HG03558 (cell line): ENCODE data around the gene CNNM1.

ENCODE experiments used
- ATAC-seq: cut with Tn5 transposase; IDR thresholded peaks from one replicate; pipeline ENCODE4 v1.9.1; 2021; ENCODE audit warnings: moderate number of reproducible peaks; ENCODE audit not compliant: unreplicated experiment; ENCODE audit errors: extremely low read depth

The CNNM1 gene

DNA sequence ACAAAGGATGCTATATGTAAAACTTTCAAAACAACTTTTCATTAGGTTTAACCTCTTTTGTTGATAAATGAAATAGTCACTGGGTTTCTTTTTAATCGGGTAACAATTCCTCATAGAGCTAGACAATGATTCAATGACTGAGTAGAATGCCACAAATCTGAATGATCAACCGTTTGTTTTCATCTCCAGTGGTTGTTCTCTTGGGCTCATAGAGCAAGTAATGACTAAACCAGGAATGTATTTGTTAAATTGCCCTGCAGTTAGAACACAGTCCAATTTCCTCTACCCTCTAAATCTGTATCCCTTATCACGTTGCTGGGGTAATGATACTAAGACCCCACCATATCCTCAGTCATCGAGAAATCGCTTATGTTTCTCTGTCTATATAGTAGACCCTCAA lies 40.0 kb downstream of the CNNM1 start:
- ATAC-seq, result no peak

DNA sequence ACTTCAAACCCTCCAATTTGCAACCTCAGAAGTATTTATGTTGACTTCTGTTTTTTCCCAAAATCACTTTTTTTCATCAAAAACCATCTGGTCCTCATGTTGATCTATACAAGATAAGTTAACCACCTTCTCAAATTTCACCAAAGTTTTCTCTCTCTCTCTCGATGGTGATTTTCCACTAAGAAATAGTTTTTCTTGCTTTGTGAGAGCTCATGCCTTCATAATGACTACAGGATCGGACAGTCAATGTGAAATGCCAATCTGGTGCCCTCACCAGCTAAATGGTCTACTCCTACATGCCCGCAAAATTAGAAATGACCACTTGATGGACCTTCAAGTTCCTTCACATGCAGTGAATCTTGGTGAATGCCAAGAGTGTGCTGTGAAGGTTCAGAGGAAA lies 40.4 kb downstream of the CNNM1 start:
- ATAC-seq, result no peak

DNA sequence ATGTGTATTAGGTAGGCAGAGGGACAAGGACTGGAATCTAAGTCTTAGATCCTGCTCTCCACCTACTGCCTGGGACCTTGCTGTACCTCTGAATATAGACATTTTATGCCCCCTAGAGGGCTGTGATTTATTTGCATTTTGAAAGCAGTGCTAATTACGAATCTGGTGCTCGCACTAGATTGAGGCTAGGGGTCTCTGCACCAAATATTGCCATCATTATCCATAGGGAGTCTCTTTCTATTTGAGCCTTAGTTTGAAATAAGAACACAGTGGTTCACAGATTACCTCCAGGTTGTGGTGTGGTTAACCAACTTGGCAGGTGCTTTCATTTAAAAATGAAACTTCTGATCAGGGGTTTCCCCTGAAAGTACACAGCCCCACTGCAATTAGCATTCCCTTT lies 41.8 kb downstream of the CNNM1 start:
- peak; percentile 74 for ATAC-seq

DNA sequence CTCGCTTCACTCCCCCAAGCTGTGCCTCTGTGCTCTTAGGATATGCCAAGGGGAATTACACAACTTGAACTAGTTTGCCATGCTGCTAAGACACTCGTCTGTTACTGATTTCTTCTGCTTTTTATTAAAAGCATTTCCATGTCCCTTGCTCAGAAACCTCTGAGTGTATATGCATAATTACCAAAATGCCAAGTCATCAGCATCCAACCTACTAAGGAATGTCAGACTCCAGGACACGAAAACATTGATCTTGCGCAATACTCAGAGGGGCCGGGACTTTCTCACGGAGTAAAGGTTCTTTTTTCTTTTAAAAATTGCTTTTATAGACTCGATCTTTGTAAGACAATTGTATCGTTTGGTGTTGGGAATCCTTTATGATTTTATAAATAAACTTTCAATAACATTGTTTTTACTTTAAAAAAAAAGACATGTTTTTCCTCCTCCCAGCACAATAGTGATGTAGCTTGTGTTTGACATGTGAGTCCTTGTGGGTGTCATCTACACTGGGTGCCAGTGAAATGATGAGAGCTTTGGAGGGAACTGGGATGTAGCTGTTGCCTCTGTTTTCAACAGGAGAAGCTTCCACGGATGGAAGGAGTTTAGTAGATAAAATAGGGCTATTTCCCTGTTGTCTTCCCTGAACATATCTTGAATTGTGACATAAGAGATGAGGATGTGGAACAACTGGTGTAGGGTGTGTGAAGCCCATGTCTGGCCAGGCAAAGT lies 43.6 kb downstream of the CNNM1 start:
- no peak for ATAC-seq

DNA sequence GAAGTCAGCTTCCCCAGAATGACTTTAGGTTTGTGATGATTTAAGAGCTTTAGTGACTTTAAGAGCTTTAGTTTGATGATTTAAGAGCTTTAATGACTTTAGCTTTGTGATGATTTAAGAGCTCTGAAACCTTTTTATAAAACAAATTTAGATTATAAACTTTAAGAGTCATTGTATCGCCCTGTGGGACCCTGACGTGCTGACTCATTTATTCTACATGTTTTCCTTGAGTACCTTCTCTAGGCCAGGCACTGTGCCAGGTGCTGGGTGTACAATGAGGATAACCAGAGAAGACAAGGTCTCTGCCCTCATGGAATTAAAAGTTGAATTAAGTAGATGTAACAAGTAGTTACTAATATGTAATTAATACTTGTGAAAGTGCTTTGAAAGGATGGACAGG lies 45.4 kb downstream of the CNNM1 start:
- ATAC-seq, result no peak

DNA sequence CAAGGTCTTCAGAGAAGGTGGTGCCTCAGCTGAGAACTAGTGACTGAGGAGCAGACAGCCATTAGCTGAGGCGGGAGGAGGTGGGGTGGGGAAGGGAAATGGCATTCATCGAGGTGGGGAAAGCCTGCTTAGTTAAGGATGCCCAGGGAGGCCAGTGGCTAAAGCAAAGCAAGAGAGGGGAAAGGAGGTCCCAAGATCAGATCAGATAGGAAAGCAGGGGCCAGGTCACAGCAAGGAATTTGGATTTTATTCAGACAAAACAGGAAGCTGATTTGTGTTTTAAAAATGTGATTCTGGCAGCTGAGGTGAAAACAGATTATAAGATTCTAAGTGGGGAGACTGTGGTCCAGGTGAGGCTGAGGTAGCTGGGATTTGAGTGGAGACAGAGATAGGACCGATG lies 45.8 kb downstream of the CNNM1 start:
- ATAC-seq, result no peak

DNA sequence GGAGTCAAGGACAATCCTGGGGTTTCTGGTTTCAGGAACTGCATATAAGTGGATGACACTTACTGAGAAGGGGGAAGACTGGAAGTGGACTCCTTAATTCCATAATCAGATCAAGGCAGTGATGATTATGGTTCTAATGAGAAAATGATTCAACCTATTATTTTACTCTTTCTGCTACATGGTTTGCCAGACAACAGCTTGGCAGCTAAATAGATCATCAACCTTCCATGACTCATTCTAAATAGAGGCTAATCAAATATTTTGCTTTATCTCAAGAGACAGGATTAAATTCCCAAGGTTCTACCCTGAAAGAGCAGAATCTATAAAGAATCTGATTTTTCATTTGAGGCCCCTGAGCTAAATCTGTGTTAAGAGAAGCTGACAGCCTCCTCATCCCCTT lies 46.3 kb downstream of the CNNM1 start:
- no peak for ATAC-seq

DNA sequence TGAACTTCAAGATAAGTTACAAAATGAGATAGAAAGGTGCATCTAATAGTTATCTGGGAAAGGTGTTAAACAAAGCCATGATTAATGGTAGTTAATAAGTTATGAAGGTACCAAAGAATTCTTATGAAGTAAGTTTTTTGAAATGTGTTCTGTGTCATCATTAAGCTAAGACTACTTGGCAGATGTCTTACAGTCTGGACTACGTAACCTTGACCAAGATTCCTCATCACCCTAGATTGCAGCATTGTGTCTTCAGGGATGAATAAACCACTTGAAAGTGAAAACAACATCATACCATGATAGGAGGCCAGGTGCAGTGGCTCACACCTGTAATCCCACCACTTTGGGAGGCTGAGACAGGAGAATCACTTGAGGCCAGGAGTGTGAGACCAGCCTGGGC lies 53.0 kb downstream of the CNNM1 start:
- no peak for ATAC-seq

DNA sequence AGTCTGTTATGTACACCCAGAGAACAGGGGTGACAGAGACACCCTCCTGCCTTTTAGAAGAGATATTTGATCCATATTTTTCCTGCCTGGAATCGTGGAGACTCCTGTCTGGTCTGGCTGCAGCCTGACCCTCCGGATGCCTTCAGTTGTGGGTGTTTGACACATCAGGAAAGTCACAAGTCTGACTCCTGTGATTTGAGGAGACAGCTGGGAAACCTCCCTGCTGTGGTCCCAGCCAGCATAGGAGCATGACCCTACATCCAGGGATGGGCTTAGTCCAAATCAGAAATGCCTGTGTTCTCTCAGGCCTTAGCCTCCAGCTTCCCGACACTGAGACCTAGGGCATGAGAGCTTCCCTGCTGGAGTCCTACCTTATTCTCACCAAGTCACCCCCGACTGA lies 57.9 kb downstream of the CNNM1 start:
- ATAC-seq, result no peak

DNA sequence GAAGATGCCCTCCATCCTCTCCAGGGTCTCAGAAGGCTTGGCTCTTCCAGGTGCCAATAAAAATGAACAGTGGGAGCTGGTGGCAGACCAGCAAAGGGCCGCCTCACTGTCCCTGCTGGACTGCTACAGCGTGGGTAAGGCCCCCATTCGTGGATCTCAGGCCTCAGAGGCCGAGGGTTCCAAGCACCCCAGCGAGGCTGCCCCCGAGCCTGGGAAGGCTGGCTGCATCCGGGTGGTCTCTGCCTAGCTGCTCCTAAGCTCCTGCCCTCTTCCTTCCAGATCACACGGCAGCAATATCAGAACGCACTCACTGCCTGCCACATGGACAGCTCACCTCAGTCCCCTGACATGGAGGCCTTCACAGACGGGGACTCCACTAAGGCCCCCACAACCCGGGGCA lies 58.4 kb downstream of the CNNM1 start:
- ATAC-seq, result no peak

DNA sequence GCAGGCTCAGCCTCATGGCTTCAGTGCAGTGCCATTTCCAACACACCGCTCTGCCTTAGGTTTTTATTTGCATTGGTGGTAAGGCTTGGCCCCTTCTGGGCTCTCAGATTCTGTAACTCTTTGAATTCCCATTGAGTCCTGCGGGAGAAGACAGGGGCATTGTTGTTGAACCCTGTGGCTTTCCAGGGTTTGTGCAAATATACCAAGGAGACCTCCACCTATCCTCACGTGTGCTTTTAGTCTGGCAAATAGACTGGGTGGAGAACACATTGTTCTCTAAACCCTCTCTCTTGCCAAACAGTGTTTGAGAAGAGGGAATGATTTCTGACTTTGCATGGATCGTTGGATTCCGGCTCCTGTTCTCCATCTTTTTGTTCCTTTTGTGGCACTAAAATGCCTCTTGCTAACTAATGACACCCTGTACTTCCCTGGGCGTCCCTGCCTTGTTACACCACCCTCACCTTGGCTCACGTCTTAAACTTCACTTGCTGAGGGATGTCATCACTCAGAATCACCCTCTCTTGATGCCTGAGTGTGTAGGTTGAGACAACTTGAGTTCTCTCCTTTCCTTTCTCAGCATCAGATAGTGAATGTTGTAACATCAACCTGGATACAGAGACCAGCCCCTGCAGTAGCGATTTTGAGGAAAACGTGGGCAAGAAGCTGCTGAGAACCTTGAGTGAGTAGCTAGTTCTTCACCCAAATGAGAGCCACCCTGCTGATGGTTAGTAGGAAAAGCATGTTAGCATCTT lies 60.7 kb downstream of the CNNM1 start:
- ATAC-seq, result no peak

DNA sequence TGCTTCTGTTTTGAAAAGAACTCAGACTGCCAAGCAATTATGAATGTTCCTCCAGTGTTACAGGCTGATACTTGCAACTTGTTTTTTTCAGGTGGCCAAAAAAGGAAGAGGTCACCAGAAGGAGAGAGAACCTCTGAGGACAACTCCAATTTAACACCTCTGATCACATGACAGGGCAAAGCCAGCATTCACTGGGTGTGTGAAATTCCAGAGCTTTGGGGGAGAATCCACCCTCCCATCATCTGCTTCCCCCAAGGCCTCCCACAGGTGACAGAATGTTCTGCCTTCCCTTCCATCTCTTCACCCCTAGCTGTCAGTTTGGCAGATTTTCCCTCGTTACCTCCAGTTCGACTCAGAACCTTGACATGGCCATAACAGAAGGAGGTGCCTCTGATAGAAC lies 62.2 kb downstream of the CNNM1 start:
- no peak for ATAC-seq

DNA sequence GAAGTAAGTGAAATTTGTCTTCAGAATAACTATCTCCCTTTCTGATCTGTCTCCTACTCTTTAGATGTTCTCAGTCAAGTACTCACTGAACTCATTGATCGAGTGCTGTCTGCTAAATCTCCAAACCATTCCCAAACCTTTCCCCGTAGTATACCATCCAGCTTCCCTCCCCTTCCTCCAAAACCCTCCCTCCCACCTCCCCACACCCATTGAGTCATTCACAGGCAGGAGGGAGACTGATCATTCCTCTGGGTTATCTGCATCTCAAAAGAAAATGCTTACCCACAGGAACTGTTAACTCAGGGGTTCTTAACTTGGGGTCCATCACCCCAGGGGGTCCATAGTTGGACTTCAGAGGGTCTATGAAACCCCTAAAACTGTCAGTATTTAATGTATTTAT lies 63.9 kb downstream of the CNNM1 start:
- no peak for ATAC-seq

DNA sequence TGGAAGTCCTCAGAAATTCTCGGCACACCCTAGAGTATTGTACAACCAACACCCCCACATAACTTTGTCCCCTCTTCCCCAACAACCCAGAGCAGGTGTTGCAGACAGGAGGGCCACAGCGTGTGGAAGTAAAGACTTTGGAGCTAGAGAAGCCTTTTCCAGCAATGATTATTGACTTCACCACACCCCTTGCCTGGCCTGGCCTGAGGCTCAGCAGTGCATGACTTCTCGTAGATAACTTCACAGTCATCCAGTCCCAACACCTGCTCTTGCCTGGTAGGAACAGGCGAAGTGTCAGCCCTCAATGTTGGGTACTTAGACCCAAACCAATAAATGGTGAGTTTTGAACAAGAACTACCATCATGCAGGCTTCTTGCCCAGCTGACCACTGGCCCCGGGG lies 64.5 kb downstream of the CNNM1 start:
- ATAC-seq, result no peak

DNA sequence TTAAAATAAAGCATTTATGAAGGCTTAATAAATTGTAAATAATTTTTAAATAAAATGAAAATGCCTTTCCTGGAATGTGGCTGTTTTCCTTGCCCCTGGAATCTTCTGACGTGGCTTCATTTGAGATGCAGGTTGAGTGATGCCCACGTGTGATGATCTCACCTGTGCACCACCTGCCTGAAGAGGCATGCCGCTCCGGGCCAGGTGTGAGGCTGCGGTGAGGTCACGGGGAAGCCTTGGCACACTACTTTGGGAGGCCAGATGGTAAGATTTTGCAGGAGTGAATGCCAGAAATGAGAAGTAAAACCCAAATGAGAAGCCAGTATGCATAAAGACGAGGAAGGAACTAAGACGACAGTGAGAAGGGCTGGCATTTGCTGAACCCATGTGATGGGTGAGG lies 65.1 kb downstream of the CNNM1 start:
- no peak for ATAC-seq

DNA sequence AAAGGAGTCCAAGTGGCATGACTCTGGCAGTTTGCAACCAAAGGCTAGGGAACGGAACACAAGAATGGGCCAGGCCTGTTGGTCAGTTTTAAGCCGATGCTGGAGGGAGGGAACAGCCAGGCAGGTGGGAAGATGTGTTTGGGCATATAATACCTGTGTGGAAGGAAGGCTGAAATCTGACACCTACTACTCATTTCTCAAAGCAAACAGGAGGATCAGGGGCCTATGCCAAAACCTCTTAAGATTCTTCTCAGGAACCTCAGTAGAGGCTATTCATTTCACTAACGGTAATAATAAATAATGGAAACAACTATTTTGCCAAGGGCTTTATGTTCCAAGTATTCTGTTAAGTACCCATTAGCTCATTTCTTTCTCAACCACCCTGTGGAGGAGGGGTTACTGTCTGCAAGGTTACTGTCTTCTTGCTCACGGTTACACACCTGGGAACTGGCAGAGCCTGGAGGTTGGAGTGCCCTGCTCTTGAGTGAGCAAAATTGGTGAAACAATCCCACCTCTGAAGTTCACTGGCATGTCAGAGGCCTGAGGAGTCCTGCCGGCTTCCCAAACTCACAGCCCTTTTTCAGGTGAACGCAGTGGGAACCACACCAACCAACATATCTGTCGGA lies 65.7 kb downstream of the CNNM1 start:
- no peak for ATAC-seq

DNA sequence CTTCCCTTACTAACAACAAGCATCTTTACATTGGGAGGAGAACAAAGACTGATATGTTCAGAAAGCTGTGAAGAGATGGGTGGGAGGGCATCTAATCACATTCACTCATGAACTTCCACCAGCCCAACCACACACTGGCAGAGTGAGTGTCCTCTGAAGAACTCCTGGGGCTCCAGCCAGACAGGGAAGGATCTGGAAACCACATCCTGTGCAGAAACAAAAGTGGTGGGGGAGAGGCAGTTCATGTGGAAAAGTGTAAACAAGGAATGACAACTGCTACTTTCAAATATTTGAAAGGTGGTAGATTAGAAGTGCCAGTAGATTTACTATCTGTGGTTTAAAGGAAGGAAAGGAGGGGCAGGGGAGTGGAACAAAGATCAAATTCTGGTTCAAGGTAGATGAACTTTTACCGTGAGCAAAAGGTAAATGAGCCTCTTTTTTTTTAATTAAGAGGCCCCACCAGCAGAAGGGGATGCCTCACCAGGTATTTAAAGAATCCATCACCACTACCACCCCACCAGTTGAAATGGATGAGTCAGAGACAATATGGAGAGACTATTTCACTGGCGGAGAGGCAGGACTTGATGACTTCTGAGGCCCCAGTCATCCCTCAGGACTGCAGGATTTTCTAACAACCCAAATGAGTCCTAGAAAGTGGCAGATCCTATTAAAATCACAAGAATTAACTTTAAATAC lies 66.7 kb downstream of the CNNM1 start:
- ATAC-seq, result no peak

DNA sequence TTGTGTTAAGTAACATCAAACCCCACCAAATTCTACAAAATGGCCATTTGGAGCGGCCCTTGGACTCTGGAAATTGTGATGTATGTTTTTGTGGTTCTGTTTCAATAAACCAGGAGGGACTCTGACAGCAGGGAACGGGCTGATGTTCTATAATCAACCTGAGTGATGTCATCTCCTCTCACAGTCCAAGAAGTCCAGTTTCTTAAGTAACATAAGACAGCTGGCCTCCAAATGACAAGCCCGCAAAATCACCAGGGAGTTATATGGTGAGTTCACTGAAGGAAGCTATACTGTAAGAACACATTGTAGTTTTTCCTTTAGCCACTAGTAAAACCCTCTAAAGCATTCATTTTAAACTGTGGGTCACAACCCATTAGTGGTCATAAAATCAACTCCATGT lies 67.3 kb downstream of the CNNM1 start:
- no peak for ATAC-seq

DNA sequence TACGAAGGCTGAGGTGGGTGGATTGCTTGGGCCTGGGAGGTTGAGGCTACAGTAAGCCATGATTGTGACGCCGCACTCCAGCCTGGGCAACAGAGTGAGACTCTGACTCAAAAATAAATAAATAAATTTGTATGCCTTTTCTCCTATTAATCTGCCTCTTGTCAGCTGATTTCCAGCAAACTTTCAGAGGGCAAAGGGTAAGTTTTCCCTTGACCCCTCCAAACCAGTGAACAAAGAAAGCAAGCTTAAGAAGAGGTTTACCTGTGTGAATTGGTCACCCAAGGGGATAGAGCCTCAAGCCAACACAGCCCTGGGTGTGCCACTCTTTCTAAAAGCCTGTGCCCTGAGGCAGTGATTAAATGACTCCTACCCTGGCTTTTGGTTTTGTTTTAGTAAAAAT lies 70.5 kb downstream of the CNNM1 start:
- no peak for ATAC-seq

DNA sequence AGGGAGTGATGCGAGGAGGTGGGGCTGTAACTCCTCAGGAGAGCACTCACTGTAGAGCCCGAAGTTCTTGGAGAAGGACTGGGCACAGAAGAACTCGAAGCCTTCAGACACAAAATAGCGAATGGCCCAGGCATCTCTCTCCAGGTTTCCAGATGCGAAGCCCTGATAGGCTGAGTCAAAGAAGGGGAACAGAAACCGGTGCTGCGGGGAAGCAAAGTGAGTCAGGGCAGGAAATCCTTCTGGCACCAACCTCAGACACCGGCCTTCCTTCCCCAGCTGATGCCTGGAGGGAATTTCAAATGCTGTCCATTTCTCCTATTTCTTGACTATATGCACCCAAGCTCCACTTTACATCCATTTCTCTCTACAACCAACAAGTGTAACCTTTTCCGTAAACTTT lies 74.5 kb downstream of the CNNM1 start:
- no peak for ATAC-seq

DNA sequence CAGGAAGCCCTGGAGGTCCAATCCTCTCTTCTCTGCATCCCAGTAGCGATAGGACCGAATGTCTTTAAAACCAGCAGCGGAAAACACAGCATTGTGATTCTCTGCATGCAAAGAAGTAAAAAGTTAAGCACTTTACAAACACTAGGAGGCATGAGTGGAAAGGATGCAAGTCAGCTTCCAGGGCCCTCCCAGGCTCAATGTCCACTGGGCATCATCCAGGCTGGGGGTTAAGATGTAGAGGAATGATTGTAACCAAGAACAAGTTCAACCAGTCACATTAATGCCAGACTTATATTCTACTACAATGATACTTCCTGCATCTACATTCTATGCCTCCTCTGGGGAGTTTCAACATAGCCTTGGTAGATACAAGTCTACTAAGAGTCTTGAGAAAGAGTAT lies 77.0 kb downstream of the CNNM1 start:
- no peak for ATAC-seq
